B cell (primary cell): ENCODE results near the gene TEAD1. TPM values are rescaled to one million over a fixed set of nuclear protein-coding genes. Genes with fewer than 3 reads are reported as not detected.

ENCODE experiments used
- ATAC-seq: fragments of 200-7000 bp; cut with Tn5 transposase; one replicate; pipeline ENCODE4 v1.10.0; 2021; ENCODE audit warnings: low read depth, mild to moderate bottlenecking, moderate number of reproducible peaks, moderate library complexity
- CTCF ChIA-PET: fragments of 350-600 bp; sonication (Branson Sonifier 250); formaldehyde crosslinking; loops from one replicate; lab custom pipeline; 2021; ENCODE audit warnings: antibody characterized with exemption, inconsistent platforms; lab: Charles Lee
- POLR2A ChIA-PET: fragments of 350-600 bp; sonication (Branson Sonifier 250); formaldehyde crosslinking; loops from one replicate; lab custom pipeline; 2021; ENCODE audit warnings: antibody characterized with exemption; lab: Charles Lee
- DNase-seq: peaks from one replicate; pipeline ENCODE4 v3.0.0; 2013
- H2AFZ ChIP-seq: 2 replicates; pipeline ENCODE4 v1.6.1; 2012; ENCODE audit warnings: mild to moderate bottlenecking, low read depth, low read length; ENCODE audit not compliant: insufficient read depth, poor library complexity, severe bottlenecking
- H3K27ac ChIP-seq, 2 donors: 1 replicate in 1 of 2; 2 replicates in 1 of 2; pipeline ENCODE4 v1.5.1; 2012 to 2013; ENCODE audit warnings: low read length in 2 of 2, mild to moderate bottlenecking in 2 of 2, moderate library complexity in 1 of 2
- H3K27me3 ChIP-seq, 4 experiments: fragments of 200-600 bp in 1 of 4; sonication (generic) in 1 of 4; replicated peaks in 1 of 4; 1 replicate in 2 of 4; 2 replicates in 2 of 4; pipeline versions ENCODE4 v1.6.1 to v1.7.0; 2013 to 2016; ENCODE audit warnings: low read length in 3 of 4, mild to moderate bottlenecking in 2 of 4, mixed read lengths in 1 of 4, moderate library complexity in 1 of 4; ENCODE audit not compliant: insufficient read depth in 4 of 4, control insufficient read depth in 3 of 4; ENCODE audit errors: control extremely low read depth in 1 of 4
- H3K36me3 ChIP-seq, 2 experiments: replicated peaks in 1 of 2; 1 replicate in 1 of 2; 2 replicates in 1 of 2; pipeline versions ENCODE4 v1.6.1 to v1.7.1; 2013; ENCODE audit warnings: low read length in 1 of 2; ENCODE audit not compliant: insufficient read depth in 2 of 2, control insufficient read depth in 1 of 2; ENCODE audit errors: control extremely low read depth in 1 of 2, extremely low read depth in 1 of 2
- H3K4me1 ChIP-seq, 2 donors: fragments of 200-600 bp in 1 of 2; sonication (generic) in 1 of 2; 1 replicate in 1 of 2; 2 replicates in 1 of 2; pipeline versions ENCODE4 v1.5.1 to v1.6.1; 2013 to 2017; ENCODE audit warnings: low read length in 2 of 2; ENCODE audit not compliant: control insufficient read depth in 2 of 2, insufficient read depth in 2 of 2
- H3K4me2 ChIP-seq: replicated peaks from 2 replicates; pipeline ENCODE3; 2012; ENCODE audit warnings: mild to moderate bottlenecking, low read depth, low read length; ENCODE audit not compliant: poor library complexity, severe bottlenecking
- H3K4me3 ChIP-seq, 5 experiments: fragments of 200-600 bp in 1 of 5; sonication (generic) in 1 of 5; 1 replicate in 3 of 5; 2 replicates in 2 of 5; pipeline versions ENCODE4 v1.5.1 to v1.7.0; 2011 to 2016; ENCODE audit warnings: low read length in 4 of 5, mild to moderate bottlenecking in 4 of 5, low read depth in 2 of 5, control low read depth in 1 of 5, moderate library complexity in 1 of 5; ENCODE audit not compliant: insufficient read depth in 1 of 5; ENCODE audit errors: control extremely low read depth in 1 of 5, extremely low read depth in 1 of 5
- H3K79me2 ChIP-seq: fragments of 200-600 bp; sonication (generic); one replicate; pipeline ENCODE4 v1.6.0; 2016; ENCODE audit warnings: low read length; ENCODE audit not compliant: control insufficient read depth, insufficient read depth
- H3K9ac ChIP-seq: fragments of 200-600 bp; sonication (generic); 2 replicates; pipeline ENCODE4 v1.6.1; 2017; ENCODE audit warnings: mild to moderate bottlenecking, low read length, moderate library complexity
- H3K9me3 ChIP-seq, 3 donors: one replicate each; pipeline versions ENCODE4 v1.6.1 to v1.7.1; 2013; ENCODE audit warnings: low read length in 2 of 3; ENCODE audit not compliant: control insufficient read depth in 2 of 3, insufficient read depth in 1 of 3; ENCODE audit errors: control extremely low read depth in 1 of 3
- H4K20me1 ChIP-seq: 2 replicates; pipeline ENCODE4 v1.6.0; 2012; ENCODE audit warnings: mild to moderate bottlenecking, low read length; ENCODE audit not compliant: insufficient read depth, control insufficient read depth, poor library complexity, severe bottlenecking
- H3K27ac Mint-ChIP-seq: one replicate; pipeline ENCODE4 v1.8.0; 2021; ENCODE audit warnings: mixed read lengths
- H3K27me3 Mint-ChIP-seq: one replicate; pipeline ENCODE4 v1.8.0; 2021; ENCODE audit warnings: mixed read lengths
- H3K4me1 Mint-ChIP-seq: one replicate; pipeline ENCODE4 v1.8.0; 2021; ENCODE audit warnings: mixed read lengths
- H3K4me3 Mint-ChIP-seq: one replicate; pipeline ENCODE4 v1.8.0; 2021; ENCODE audit warnings: mixed read lengths
- H3K9me3 Mint-ChIP-seq: one replicate; pipeline ENCODE4 v1.8.0; 2022; ENCODE audit warnings: mixed read lengths; ENCODE audit not compliant: insufficient read depth
- CTCF ChIP-seq: fragments of 200-600 bp; IDR thresholded peaks from one replicate; pipeline ENCODE4 v1.8.0; 2022; ENCODE audit warnings: antibody characterized with exemption, mild to moderate bottlenecking
- EZH2 ChIP-seq: IDR thresholded peaks from 2 replicates; pipeline ENCODE4 v1.6.1; 2012; ENCODE audit warnings: borderline replicate concordance, low read depth, mild to moderate bottlenecking, moderate library complexity, low read length; ENCODE audit not compliant: insufficient read depth, poor library complexity, severe bottlenecking
- WGBS: methylation state at CpG from one replicate; pipeline ENCODE4 v1.1.5; 2013; ENCODE audit warnings: missing lambda C conversion rate; ENCODE audit not compliant: insufficient coverage; 5-methylcytosine and 5-hydroxymethylcytosine counted together
- intact Hi-C: fragments of 100-400 bp; cut with micrococcal nuclease; formaldehyde crosslinking; loops from one replicate; pipeline ENCODE4 v1.10.0; 2022
- polyA plus RNA-seq: library from polyadenylated mRNA; depleted of rRNA; stranded (reverse); fragments of >200 nt; gene quantifications from 2 replicates; pipeline ENCODE4 v1.2.3, GENCODE V29; 2012
- total RNA-seq, 2 donors: library from RNA; stranded (reverse); fragments of 120-200 nt in 1 of 2; gene quantifications; 1 replicate in 1 of 2; 2 replicates in 1 of 2; pipeline versions ENCODE4 v1.2.3 to v1.2.4, GENCODE V29; 2013 to 2022

Gene TEAD1
- total and polyA plus RNA-seq, 2 donors (not counting 1 experiment from before 2014, with no cell fraction given) = 0.30 TPM; not detected in 1

GRCh38 chr11:12705874-12706273 is 31.7 kb downstream of the TEAD1 start:
- Histone ChIP-seq H3K4me2 (no peak overlapping the region), H3K79me2 (no peaks in the 10 kb centered on the region), H3K36me3 (no peaks in the 10 kb centered on the region), H2AFZ (no peak overlapping the region), H3K9me3 (no peaks in the 10 kb centered on the region), H3K4me3 (no peak overlapping the region), H3K27ac (no peak overlapping the region), H4K20me1 (no peaks in the 10 kb centered on the region), H3K9ac (no peak overlapping the region), H3K27me3 (peaks cover 0 to 4% (median 0%) of the 10 kb centered on the region in 4 experiments), H3K4me1 (no peaks in the 10 kb centered on the region)
- POLR2A ChIA-PET = no interaction called here
- Mint-ChIP-seq H3K27me3 (peaks cover 25% of the 10 kb centered on the region), H3K9me3 (peaks cover 2% of the 10 kb centered on the region), H3K4me1 (no peaks in the 10 kb centered on the region), H3K4me3 (no peak overlapping the region), H3K27ac (no peak overlapping the region)
- no CpG with 5 or more reads among the region's 3 CpGs for WGBS
- DNase-seq (no peak), ATAC-seq (no peak)
- intact Hi-C loops = no loop called here
- CTCF ChIA-PET = no interaction called here
- no peak for TF ChIP-seq EZH2
- no peak for TF ChIP-seq CTCF

DNA sequence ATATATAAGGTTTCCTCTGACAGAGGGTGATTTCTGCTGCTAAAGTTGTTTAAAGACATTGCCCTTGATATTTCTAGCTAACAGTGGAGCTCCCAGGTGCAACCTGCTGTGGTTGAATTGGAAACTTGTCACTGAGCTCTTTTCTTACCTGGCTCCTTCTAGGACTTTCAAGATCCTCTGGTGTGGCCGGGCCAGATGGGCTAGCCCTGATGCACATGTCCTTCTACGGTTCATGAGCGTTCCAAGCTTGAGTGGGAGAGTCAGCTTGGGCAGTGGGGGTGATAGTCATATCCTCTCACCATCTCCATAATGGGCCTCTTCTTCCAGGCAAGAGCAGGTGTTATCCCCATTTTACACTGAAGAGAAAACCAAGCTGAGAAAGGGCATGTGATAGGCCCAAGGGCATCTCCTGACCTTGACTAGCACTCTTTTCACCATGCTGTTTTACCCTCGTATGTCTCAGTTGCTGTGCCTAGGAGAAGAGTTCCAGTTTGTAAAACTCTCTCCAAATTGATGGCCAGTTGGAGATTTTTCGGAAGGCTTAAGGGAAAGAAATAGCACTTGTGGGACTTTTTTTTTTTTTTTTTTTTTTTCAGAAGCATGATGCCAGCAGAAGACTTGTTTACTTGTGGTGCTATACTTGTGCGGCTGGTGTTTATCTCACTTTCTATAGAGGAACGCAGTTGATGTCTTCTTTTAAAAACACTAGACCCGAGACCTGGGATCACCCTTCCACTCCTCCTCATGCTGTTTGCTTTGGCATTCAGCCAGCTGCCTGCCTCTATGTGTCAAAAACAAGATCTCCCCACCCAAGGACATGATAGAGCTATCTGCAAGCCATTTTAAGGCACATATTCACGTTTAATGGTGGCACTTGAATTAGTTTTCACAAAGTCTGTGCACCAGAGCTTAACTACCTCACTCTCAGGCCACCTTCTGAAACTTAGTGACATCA is 32.6 kb downstream of the TEAD1 start:
- no peaks in the 10 kb centered on the region for H3K9me3 ChIP-seq
- H3K9me3 Mint-ChIP-seq = peaks cover 2% of the 10 kb centered on the region
- intact Hi-C loops = no loop called here
- TF ChIP-seq EZH2 (no peak), CTCF (no peak)
- ChIA-PET CTCF (no interaction called here), POLR2A (no interaction called here)
- peaks cover 16% of the 10 kb centered on the region for H3K27me3 Mint-ChIP-seq
- no peak overlapping the region for H3K4me2 ChIP-seq
- H3K9ac ChIP-seq = no peak overlapping the region
- H3K27me3 ChIP-seq = peaks cover 0 to 3% (median 0%) of the 10 kb centered on the region in 4 experiments
- H3K36me3 ChIP-seq = no peaks in the 10 kb centered on the region
- no peaks in the 10 kb centered on the region for H3K4me1 Mint-ChIP-seq
- H3K4me3 ChIP-seq = no peak overlapping the region
- H3K79me2 ChIP-seq = no peaks in the 10 kb centered on the region
- H3K4me3 Mint-ChIP-seq = no peak overlapping the region
- no peak overlapping the region for H3K27ac ChIP-seq
- ATAC-seq (no peak), DNase-seq (no peak)
- H2AFZ ChIP-seq = no peak overlapping the region
- no peak overlapping the region for H3K27ac Mint-ChIP-seq
- 78% methylated on average over 4 of the region's 9 CpGs for WGBS
- no peaks in the 10 kb centered on the region for H4K20me1 ChIP-seq
- no peaks in the 10 kb centered on the region for H3K4me1 ChIP-seq
